Neural cell (in vitro differentiated cells): ENCODE data around the gene HMGCLL1.

ENCODE experiments used
- EP300 ChIP-seq: fragments of 450-650 bp; conservative IDR thresholded peaks from 2 replicates; pipeline ENCODE4 v1.6.1; 2014; ENCODE audit warnings: antibody characterized with exemption, mild to moderate bottlenecking, moderate library complexity; ENCODE audit not compliant: poor library complexity, severe bottlenecking
- EZH2 ChIP-seq: fragments of 200-600, 300-800 bp; shearing (Covaris generic), sonication (generic); IDR thresholded peaks from 2 replicates; pipeline ENCODE4 v1.6.1; 2014; ENCODE audit warnings: antibody characterized with exemption, low read length, borderline replicate concordance, mild to moderate bottlenecking; ENCODE audit not compliant: insufficient read depth, poor library complexity, severe bottlenecking
- MXI1 ChIP-seq: fragments of 450-650 bp; conservative IDR thresholded peaks from 2 replicates; pipeline ENCODE4 v1.6.1; 2014; ENCODE audit warnings: antibody characterized with exemption, mild to moderate bottlenecking; ENCODE audit not compliant: poor library complexity, severe bottlenecking
- POLR2AphosphoS5 ChIP-seq: IDR thresholded peaks from 2 replicates; pipeline ENCODE4 v1.6.1; 2012
- SMC3 ChIP-seq: fragments of 450-650 bp; conservative IDR thresholded peaks from 2 replicates; pipeline ENCODE4 v1.6.1; 2014; ENCODE audit warnings: antibody characterized with exemption, mild to moderate bottlenecking, moderate library complexity; ENCODE audit not compliant: poor library complexity
- TAF1 ChIP-seq: IDR thresholded peaks from 2 replicates; pipeline ENCODE4 v1.6.1; 2012; ENCODE audit warnings: low read depth
- TF ChIP-seq, protein P1 (sequence below): fragments of 450-650 bp; IDR thresholded peaks from 2 replicates; pipeline ENCODE4 v1.5.1; 2014; ENCODE audit warnings: antibody characterized with exemption, mild to moderate bottlenecking, moderate library complexity; ENCODE audit not compliant: poor library complexity, severe bottlenecking
- TF ChIP-seq, protein P2 (sequence below): IDR thresholded peaks from 2 replicates; pipeline ENCODE4 v1.6.1; 2012; ENCODE audit warnings: borderline replicate concordance

- TF ChIP-seq, protein P1, sequence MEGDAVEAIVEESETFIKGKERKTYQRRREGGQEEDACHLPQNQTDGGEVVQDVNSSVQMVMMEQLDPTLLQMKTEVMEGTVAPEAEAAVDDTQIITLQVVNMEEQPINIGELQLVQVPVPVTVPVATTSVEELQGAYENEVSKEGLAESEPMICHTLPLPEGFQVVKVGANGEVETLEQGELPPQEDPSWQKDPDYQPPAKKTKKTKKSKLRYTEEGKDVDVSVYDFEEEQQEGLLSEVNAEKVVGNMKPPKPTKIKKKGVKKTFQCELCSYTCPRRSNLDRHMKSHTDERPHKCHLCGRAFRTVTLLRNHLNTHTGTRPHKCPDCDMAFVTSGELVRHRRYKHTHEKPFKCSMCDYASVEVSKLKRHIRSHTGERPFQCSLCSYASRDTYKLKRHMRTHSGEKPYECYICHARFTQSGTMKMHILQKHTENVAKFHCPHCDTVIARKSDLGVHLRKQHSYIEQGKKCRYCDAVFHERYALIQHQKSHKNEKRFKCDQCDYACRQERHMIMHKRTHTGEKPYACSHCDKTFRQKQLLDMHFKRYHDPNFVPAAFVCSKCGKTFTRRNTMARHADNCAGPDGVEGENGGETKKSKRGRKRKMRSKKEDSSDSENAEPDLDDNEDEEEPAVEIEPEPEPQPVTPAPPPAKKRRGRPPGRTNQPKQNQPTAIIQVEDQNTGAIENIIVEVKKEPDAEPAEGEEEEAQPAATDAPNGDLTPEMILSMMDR: no peak
- TF ChIP-seq POLR2AphosphoS5 (no peak), EP300 (no peak), MXI1 (no peak), TAF1 (no peak), EZH2 (no peak), SMC3 (no peak)
- TF ChIP-seq, protein P2, sequence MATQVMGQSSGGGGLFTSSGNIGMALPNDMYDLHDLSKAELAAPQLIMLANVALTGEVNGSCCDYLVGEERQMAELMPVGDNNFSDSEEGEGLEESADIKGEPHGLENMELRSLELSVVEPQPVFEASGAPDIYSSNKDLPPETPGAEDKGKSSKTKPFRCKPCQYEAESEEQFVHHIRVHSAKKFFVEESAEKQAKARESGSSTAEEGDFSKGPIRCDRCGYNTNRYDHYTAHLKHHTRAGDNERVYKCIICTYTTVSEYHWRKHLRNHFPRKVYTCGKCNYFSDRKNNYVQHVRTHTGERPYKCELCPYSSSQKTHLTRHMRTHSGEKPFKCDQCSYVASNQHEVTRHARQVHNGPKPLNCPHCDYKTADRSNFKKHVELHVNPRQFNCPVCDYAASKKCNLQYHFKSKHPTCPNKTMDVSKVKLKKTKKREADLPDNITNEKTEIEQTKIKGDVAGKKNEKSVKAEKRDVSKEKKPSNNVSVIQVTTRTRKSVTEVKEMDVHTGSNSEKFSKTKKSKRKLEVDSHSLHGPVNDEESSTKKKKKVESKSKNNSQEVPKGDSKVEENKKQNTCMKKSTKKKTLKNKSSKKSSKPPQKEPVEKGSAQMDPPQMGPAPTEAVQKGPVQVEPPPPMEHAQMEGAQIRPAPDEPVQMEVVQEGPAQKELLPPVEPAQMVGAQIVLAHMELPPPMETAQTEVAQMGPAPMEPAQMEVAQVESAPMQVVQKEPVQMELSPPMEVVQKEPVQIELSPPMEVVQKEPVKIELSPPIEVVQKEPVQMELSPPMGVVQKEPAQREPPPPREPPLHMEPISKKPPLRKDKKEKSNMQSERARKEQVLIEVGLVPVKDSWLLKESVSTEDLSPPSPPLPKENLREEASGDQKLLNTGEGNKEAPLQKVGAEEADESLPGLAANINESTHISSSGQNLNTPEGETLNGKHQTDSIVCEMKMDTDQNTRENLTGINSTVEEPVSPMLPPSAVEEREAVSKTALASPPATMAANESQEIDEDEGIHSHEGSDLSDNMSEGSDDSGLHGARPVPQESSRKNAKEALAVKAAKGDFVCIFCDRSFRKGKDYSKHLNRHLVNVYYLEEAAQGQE: no peak
These were observed 38.0 kb downstream of the HMGCLL1 start for GRCh38 chr6:55541024-55541423.
